Transverse colon (tissue), 4 donors: ENCODE results near the gene HS1BP3. TPM values are rescaled to one million over a fixed set of nuclear protein-coding genes. Genes with fewer than 3 reads are reported as not detected.
A peak's percentile ranks its signal among the peaks of the same experiment; 100 is the strongest.

Experiments used
- DNase-seq: peaks from one replicate; pipeline ENCODE4 v3.0.0-alpha.2; 2019
- H3K27ac ChIP-seq, 4 donors: fragments of 200-600 bp; sonication (generic); 2 replicates each; pipeline ENCODE4 v1.5.1; 2016 to 2018; ENCODE audit warnings: inconsistent platforms in 4 of 4
- H3K27me3 ChIP-seq: fragments of 200-600 bp; sonication (generic); 2 replicates; pipeline ENCODE4 v1.5.1; 2017; ENCODE audit warnings: inconsistent platforms
- H3K36me3 ChIP-seq, 4 donors: fragments of 200-600 bp; sonication (generic); 2 replicates each; pipeline ENCODE4 v1.5.1; 2017 to 2019; ENCODE audit warnings: inconsistent platforms in 4 of 4
- H3K4me1 ChIP-seq, 4 donors: fragments of 200-600 bp; sonication (generic); 2 replicates each; pipeline ENCODE4 v1.5.1; 2017 to 2020; ENCODE audit warnings: inconsistent platforms in 4 of 4
- H3K4me3 ChIP-seq, 4 donors: fragments of 200-600 bp; sonication (generic); 1 replicate in 1 of 4; 2 replicates in 3 of 4; pipeline versions ENCODE4 v1.5.1 to v1.6.1; 2017 to 2019; ENCODE audit warnings: inconsistent platforms in 4 of 4
- H3K9me3 ChIP-seq, 2 donors: fragments of 200-600 bp; sonication (generic); 2 replicates each; pipeline ENCODE4 v1.5.1; 2017 to 2019; ENCODE audit warnings: inconsistent platforms in 2 of 2
- EP300 ChIP-seq: sonication (generic); formaldehyde crosslinking; IDR thresholded peaks from one replicate; pipeline ENCODE4 v1.6.1; 2017; ENCODE audit warnings: antibody characterized with exemption, low read depth
- POLR2A ChIP-seq: fragments of 450-650 bp; IDR thresholded peaks from one replicate; pipeline ENCODE4 v1.6.1; 2016; ENCODE audit warnings: antibody characterized with exemption, mild to moderate bottlenecking, moderate library complexity
- POLR2AphosphoS5 ChIP-seq, 3 donors: sonication (generic); formaldehyde crosslinking; IDR thresholded peaks; one replicate each; pipeline ENCODE4 v1.6.1; 2016; ENCODE audit warnings: antibody characterized with exemption in 3 of 3
- WGBS, 2 donors: methylation state at CpG; one replicate each; pipeline ENCODE4 v1.1.5; 2018; ENCODE audit warnings: low coverage in 1 of 2; 5-methylcytosine and 5-hydroxymethylcytosine counted together
- in situ Hi-C, 4 donors: fragments of 200-750 bp; cut with MboI; loops; one replicate each; pipeline versions ENCODE4 v1.15.0 to v1.15.1; 2017; ENCODE audit warnings: low sequenced_read_pairs in 3 of 4, low pct_ligation_motif_present in 1 of 4, low pct_unique_long_range_greater_than_20kb in 1 of 4
- intact Hi-C: fragments of 100-400 bp; cut with DNase I; formaldehyde crosslinking; loops from one replicate; pipeline ENCODE4 v1.15.1; 2023; ENCODE audit warnings: low total_unique reads
- total RNA-seq, 4 donors: library from RNA; depleted of rRNA; stranded (reverse); fragments of >200 nt; gene quantifications; one replicate each; pipeline ENCODE4 v1.1.0, GENCODE V29; 2016
- TF ChIP-seq, protein P1 (sequence below), 5 experiments: fragments of 200-600 bp in 3 of 5; fragments of 450-650 bp in 2 of 5; sonication (generic) in 3 of 5; IDR thresholded peaks; 1 replicate in 2 of 5; 2 replicates in 3 of 5; pipeline ENCODE4 v1.5.1; 2016 to 2017; ENCODE audit warnings: antibody characterized with exemption in 5 of 5, inconsistent platforms in 3 of 5, mild to moderate bottlenecking in 2 of 5, moderate library complexity in 1 of 5

HS1BP3 gene
- total RNA-seq, 4 donors from 2014 or later: 29.5 to 44.2 (median 33.1) TPM

DNA sequence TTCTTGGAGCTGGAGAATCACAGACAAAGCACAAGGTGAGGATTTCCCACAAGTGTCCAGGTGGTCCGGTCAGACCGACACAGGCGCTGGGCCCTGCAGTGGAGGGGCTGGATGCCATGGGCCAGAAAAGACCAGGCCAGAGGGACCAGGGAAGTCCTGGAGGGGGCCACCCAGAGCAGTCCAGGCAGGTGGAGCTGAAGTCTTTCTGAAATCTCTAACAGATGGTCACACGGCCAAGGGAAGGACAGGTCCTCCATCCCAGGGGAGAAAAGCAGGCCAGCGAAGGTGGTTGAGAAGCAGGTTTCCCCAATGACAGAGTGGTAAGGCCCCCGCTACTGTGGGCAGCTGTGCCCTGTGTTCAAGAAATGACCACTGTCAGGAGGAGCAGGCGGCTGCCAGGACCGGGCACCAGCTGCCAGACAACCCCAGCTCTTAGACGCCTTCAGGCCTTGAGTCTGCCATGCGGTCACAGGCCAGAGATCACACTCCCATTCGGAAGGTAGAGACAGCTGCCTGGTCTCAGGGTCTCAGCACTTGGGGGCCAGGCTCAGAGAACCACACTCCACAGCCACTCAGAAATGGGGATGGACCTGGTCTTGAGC is 25.9 kb downstream of the HS1BP3 start:
- H3K27me3 ChIP-seq: no peaks in the 10 kb centered on the region
- no peak overlapping the region for H3K4me3 ChIP-seq
- WGBS, 2 donors: 87% methylated on average over 11 of the region's 11 CpGs; no CpG with 5 or more reads in 1 of the 2 donors
- no peak for DNase-seq
- peaks cover 0 to 8% (median 4%) of the 10 kb centered on the region in 4 donors for H3K4me1 ChIP-seq
- TF ChIP-seq, protein P1, sequence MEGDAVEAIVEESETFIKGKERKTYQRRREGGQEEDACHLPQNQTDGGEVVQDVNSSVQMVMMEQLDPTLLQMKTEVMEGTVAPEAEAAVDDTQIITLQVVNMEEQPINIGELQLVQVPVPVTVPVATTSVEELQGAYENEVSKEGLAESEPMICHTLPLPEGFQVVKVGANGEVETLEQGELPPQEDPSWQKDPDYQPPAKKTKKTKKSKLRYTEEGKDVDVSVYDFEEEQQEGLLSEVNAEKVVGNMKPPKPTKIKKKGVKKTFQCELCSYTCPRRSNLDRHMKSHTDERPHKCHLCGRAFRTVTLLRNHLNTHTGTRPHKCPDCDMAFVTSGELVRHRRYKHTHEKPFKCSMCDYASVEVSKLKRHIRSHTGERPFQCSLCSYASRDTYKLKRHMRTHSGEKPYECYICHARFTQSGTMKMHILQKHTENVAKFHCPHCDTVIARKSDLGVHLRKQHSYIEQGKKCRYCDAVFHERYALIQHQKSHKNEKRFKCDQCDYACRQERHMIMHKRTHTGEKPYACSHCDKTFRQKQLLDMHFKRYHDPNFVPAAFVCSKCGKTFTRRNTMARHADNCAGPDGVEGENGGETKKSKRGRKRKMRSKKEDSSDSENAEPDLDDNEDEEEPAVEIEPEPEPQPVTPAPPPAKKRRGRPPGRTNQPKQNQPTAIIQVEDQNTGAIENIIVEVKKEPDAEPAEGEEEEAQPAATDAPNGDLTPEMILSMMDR (IDR thresholded peaks at IDR 0.05): no peak
- TF ChIP-seq POLR2A (no peak), EP300 (no peak), POLR2AphosphoS5 (IDR thresholded peaks at IDR 0.05) (no peak)
- H3K36me3 ChIP-seq: peaks cover 0 to 34% (median 3%) of the 10 kb centered on the region in 4 donors
- intact Hi-C loops: no loop called here
- no peaks in the 10 kb centered on the region for H3K9me3 ChIP-seq
- in situ Hi-C loops: loop anchor here in 2 of 4 donors (25.0 kb wide), 2 partner anchors 188 to 738 kb away; partner anchors contain the start of gene RHOB (in 1 of the 2)
- H3K27ac ChIP-seq: peak overlapping the region in 2 of 4 donors; percentile 43 to 45

DNA sequence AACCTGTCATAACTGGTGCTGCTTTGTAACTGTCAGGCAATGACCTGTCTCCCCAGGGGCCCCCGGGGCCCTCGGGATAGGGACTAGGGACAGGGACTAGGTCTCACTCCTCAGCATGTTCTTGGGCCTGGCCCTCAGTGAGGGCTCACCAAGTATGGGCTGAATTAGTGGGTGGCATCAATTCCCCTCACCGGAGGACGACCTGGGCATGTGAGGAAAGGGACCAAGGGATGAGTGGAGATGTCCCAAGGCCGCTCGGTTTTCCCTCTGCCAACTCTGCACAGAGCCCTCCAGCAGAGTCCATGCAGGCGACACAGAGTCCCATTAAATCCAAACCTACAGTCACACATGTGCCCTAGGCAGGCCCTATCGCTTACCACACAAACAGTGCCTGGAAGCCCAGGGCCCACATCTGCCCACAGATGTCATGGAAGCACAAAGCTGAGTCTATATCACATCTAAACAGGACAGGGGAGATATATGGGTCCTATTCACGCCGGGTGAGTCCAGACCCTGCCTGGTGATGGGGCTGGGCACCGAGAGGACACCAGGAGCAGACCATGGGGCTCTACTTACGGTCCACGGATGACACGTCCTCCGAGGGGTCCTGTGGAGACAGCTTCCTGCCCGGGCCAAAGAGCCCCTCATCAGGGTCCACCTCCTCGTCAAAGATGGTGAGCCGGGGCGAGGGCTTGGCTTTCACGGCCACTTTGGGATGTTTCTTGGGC is 26.6 kb downstream of the HS1BP3 start:
- WGBS, 2 donors: 95% methylated on average over 16 of the region's 20 CpGs; no CpG with 5 or more reads in 1 of the 2 donors
- intact Hi-C loops: no loop called here
- in situ Hi-C loops: no loop called here
- Histone ChIP-seq H3K4me3 (no peak overlapping the region), H3K27me3 (no peaks in the 10 kb centered on the region), H3K36me3 (peaks cover 0 to 34% (median 3%) of the 10 kb centered on the region in 4 donors), H3K27ac (no peak overlapping the region), H3K4me1 (peaks cover 0 to 14% (median 10%) of the 10 kb centered on the region in 4 donors), H3K9me3 (no peaks in the 10 kb centered on the region)
- TF ChIP-seq POLR2AphosphoS5 (IDR thresholded peaks at IDR 0.05): no peak
- TF ChIP-seq EP300: no peak
- TF ChIP-seq POLR2A: no peak
- TF ChIP-seq, protein P1 (IDR thresholded peaks at IDR 0.05): no peak
- no peak for DNase-seq

DNA sequence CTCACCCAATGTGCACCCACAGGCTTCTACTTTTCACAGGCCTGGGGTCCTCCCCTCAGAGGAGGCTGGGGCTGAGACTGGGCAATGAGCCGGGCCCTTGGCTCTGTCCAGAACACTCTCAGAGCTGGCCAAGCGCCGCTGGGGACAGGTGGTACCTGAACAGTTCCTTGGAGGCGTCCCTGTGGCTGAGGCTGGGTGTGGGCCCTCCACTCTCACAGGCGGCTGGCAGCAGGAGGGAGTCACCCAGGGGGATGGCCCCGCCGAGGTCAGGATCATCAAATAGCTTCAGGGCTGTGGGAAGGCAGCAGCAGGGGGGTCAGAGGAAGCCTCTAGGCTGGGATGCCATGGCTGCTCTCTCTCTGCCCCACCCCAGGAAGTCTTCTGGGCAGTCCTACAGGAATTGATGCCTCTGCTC is 27.1 kb downstream of the HS1BP3 start:
- Histone ChIP-seq H3K4me3 (no peak overlapping the region), H3K4me1 (peaks cover 5 to 20% (median 15%) of the 10 kb centered on the region in 4 donors), H3K9me3 (no peaks in the 10 kb centered on the region), H3K27me3 (no peaks in the 10 kb centered on the region), H3K27ac (no peak overlapping the region), H3K36me3 (peaks cover 0 to 34% (median 3%) of the 10 kb centered on the region in 4 donors)
- intact Hi-C loops: no loop called here
- in situ Hi-C loops: no loop called here
- 90% methylated on average over 7 of the region's 7 CpGs; no CpG with 5 or more reads in 1 of the 2 donors for WGBS, 2 donors
- DNase-seq: no peak
- TF ChIP-seq, protein P1 (IDR thresholded peaks at IDR 0.05): no peak
- TF ChIP-seq EP300 (no peak), POLR2AphosphoS5 (IDR thresholded peaks at IDR 0.05) (no peak), POLR2A (no peak)

DNA sequence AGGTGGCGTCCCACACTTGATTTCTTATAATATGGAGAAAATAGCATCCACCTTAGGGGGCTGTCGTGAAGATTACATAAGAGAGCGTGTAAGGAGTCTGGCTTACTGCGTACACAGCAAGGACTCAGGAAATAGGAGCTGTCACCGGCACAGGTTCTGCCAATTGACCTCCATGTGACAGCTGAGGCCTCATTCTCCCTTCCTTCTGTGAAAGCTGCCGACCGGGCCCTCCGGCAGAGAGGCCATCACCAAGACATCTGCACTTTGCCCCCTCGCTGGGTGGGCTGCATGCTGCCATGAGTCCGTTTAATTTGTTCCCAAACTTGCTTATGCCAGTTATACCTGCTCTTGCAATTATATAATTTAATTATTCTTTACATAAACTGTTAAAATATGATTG is 27.7 kb downstream of the HS1BP3 start:
- in situ Hi-C loops: no loop called here
- Histone ChIP-seq H3K27me3 (no peaks in the 10 kb centered on the region), H3K4me3 (no peak overlapping the region), H3K36me3 (peaks cover 0 to 34% (median 3%) of the 10 kb centered on the region in 4 donors), H3K27ac (no peak overlapping the region), H3K4me1 (peaks cover 10 to 25% (median 20%) of the 10 kb centered on the region in 4 donors), H3K9me3 (no peaks in the 10 kb centered on the region)
- 90 to 91% methylated on average over 7 to 10 of the region's 10 CpGs for WGBS, 2 donors
- intact Hi-C loops: no loop called here
- DNase-seq: no peak
- TF ChIP-seq POLR2A (no peak), POLR2AphosphoS5 (IDR thresholded peaks at IDR 0.05) (no peak), EP300 (no peak)
- TF ChIP-seq, protein P1 (IDR thresholded peaks at IDR 0.05): no peak
